ENCODE measurements around the gene DHX9. TPM values are rescaled to one million over a fixed set of nuclear protein-coding genes. Genes with fewer than 3 reads are reported as not detected.

DHX9 gene
- total RNA-seq, 1 experiment from 2014 or later: 336 TPM

DNA sequence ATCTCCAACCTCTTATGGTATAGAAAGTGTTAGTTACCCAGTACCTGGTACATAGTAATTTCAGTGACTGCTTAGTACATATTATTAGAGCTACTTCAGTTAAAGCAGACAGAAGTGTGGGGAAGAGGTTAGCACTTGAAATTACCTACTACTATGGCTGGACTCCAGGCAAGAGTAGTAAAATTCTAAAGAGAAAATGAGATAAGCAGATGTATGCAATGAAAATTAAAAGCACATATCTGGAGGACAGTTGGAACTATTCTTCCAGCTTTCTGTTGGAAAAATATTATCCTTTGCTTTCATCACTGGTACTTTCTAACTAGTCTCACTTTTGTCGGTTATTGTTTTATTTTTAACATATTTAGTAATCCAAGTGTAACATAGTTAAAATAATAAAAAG lies 23.7 kb downstream of the DHX9 start:
- WGBS (ENCODE audit: extremely low coverage, insufficient read length, low lambda C conversion rate): no CpG with 5 or more reads among the region's 1 CpG
- H3K18ac ChIP-seq (ENCODE audit: insufficient read length, low read depth, low read length): no peak overlapping the region
- no peaks in the 10 kb centered on the region for H3K79me2 ChIP-seq (ENCODE audit: insufficient read depth, low read length)
- no peak overlapping the region for H2BK5ac ChIP-seq (ENCODE audit: insufficient read length, low read length)
- Mint-ChIP-seq H3K4me3 (no peak overlapping the region), H3K9me3 (no peaks in the 10 kb centered on the region), H3K27me3 (ENCODE audit: low read depth) (no peaks in the 10 kb centered on the region), H3K4me1 (no peaks in the 10 kb centered on the region), H3K36me3 (ENCODE audit: insufficient read depth in 1 of 3, low read depth in 3 of 3) (peaks cover 74 to 100% (median 94%) of the 10 kb centered on the region in 3 experiments; a peak in 6 of 7 replicates), H3K27ac (no peak overlapping the region)
- H2AFZ ChIP-seq (ENCODE audit: low read length): no peak overlapping the region
- H3K27me3 ChIP-seq (ENCODE audit: insufficient read depth, low read length): no peaks in the 10 kb centered on the region
- no peak overlapping the region for H3T11ph ChIP-seq (ENCODE audit: low read length)
- no peak for DNase-seq
- no peak overlapping the region for H3K56ac ChIP-seq (ENCODE audit: insufficient read length, low read depth, low read length)
- H4K8ac ChIP-seq (replicated peaks; ENCODE audit: insufficient read length, low read depth, low read length): no peak overlapping the region
- no peak overlapping the region for H3K4ac ChIP-seq (ENCODE audit: low read depth, low read length)
- H3K79me1 ChIP-seq (ENCODE audit: insufficient read depth, low read depth, low read length, poor library complexity, severe bottlenecking): peaks cover 6% of the 10 kb centered on the region
- H3K4me1 ChIP-seq (ENCODE audit: insufficient read depth, low read length): no peaks in the 10 kb centered on the region
- H2AK5ac ChIP-seq (ENCODE audit: insufficient read length, low read length): no peak overlapping the region
- H3K4me2 ChIP-seq (ENCODE audit: insufficient read depth, insufficient read length, low read length): no peak overlapping the region
- H4K91ac ChIP-seq (ENCODE audit: insufficient read length, low read depth, low read length): no peak overlapping the region
- H2BK15ac ChIP-seq (ENCODE audit: low read depth, low read length): no peak overlapping the region
- no peaks in the 10 kb centered on the region for H3K9me3 ChIP-seq (ENCODE audit: control insufficient read depth, low read depth, low read length)
- no peak overlapping the region for H3K14ac ChIP-seq (ENCODE audit: insufficient read depth, low read length)
- H2BK120ac ChIP-seq (ENCODE audit: low read depth, low read length, poor library complexity, severe bottlenecking): no peak overlapping the region
- TF ChIP-seq, protein P1, sequence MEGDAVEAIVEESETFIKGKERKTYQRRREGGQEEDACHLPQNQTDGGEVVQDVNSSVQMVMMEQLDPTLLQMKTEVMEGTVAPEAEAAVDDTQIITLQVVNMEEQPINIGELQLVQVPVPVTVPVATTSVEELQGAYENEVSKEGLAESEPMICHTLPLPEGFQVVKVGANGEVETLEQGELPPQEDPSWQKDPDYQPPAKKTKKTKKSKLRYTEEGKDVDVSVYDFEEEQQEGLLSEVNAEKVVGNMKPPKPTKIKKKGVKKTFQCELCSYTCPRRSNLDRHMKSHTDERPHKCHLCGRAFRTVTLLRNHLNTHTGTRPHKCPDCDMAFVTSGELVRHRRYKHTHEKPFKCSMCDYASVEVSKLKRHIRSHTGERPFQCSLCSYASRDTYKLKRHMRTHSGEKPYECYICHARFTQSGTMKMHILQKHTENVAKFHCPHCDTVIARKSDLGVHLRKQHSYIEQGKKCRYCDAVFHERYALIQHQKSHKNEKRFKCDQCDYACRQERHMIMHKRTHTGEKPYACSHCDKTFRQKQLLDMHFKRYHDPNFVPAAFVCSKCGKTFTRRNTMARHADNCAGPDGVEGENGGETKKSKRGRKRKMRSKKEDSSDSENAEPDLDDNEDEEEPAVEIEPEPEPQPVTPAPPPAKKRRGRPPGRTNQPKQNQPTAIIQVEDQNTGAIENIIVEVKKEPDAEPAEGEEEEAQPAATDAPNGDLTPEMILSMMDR (conservative IDR thresholded peaks at IDR 0.05): no peak
- H3K27ac ChIP-seq (ENCODE audit: insufficient read length, low read depth, low read length): no peak overlapping the region
- H2BK12ac ChIP-seq (ENCODE audit: insufficient read length, low read depth, low read length): no peak overlapping the region
- H2BK20ac ChIP-seq (ENCODE audit: low read depth, low read length, poor library complexity, severe bottlenecking): no peak overlapping the region
- H3K23ac ChIP-seq (ENCODE audit: insufficient read length, low read depth, low read length): no peak overlapping the region
- H3K9ac ChIP-seq (ENCODE audit: extremely low read depth, insufficient read length, low read length): no peak overlapping the region
- no peak overlapping the region for H4K5ac ChIP-seq (ENCODE audit: insufficient read length, low read depth, low read length)
- no peaks in the 10 kb centered on the region for H3K23me2 ChIP-seq (ENCODE audit: insufficient read length, low read depth, low read length, poor library complexity, severe bottlenecking)
- no peaks in the 10 kb centered on the region for H4K20me1 ChIP-seq (ENCODE audit: control insufficient read depth, insufficient read depth, insufficient read length)
